ENCODE results near the gene RBM14.

- TF ChIP-seq CEBPB (IDR thresholded peaks at IDR 0.05; ENCODE audit: borderline replicate concordance in 1 of 2, low read depth in 2 of 2, low read length in 2 of 2) (no peak), MEF2A (IDR thresholded peaks at IDR 0.05; ENCODE audit: insufficient read depth, low read depth, low read length) (no peak), NRF1 (conservative IDR thresholded peaks at IDR 0.05; ENCODE audit: low read depth, low read length) (no peak), SMC3 (IDR thresholded peaks at IDR 0.05; ENCODE audit: borderline replicate concordance, low read length) (no peak), POLR2AphosphoS5 (IDR thresholded peaks at IDR 0.05; ENCODE audit: low read length) (peak; percentile 59; the same call in 1 of the 2 replicates)
Measured at GRCh38 chr11:66625752-66626149, 9.3 kb downstream of the RBM14 start.
